Measurements from ENCODE around the gene NEDD9.

- TF ChIP-seq NRF1 (conservative IDR thresholded peaks at IDR 0.05; ENCODE audit: low read depth, low read length) (no peak), EP300 (IDR thresholded peaks at IDR 0.05; ENCODE audit: borderline replicate concordance in 1 of 2, control insufficient read depth in 1 of 2, low read depth in 2 of 2, low read length in 2 of 2) (no peak)
Measured at GRCh38 chr6:11276228-11276627, 43.8 kb upstream of the NEDD9 start.

Data from GM12878 (cell line).